ENCODE measurements around the gene ELOVL3. TPM values are rescaled to one million over a fixed set of nuclear protein-coding genes. Genes with fewer than 3 reads are reported as not detected.

ELOVL3 gene
- total and polyA plus RNA-seq, 12 donors: 0.35 to 26.3 (median 0.93) TPM; not detected in 2

- no peak for TF ChIP-seq POLR2A (IDR thresholded peaks at IDR 0.05)
- no peak for TF ChIP-seq CTCF (IDR thresholded peaks at IDR 0.05)
- no peaks in the 10 kb centered on the region for H3K27me3 ChIP-seq
- peaks cover 0 to 17% of the 10 kb centered on the region in 2 donors for H3K36me3 ChIP-seq (replicated peaks in 1 of 2)
- 97 to 100% (median 98%) methylated on average over 2 of the region's 2 CpGs for WGBS, 4 donors
- no peak overlapping the region for H3K4me3 ChIP-seq
- no peaks in the 10 kb centered on the region for H3K9me3 ChIP-seq (replicated peaks in 1 of 3)
- H3K27ac ChIP-seq: no peak overlapping the region
- intact Hi-C loops (cut with DNase I): no loop called here
- DNase-seq: no peak
- peaks cover 0 to 7% of the 10 kb centered on the region in 2 donors for H3K4me1 ChIP-seq (replicated peaks in 1 of 2)
Measured at GRCh38 chr10:102255404-102255803, 29.3 kb downstream of the ELOVL3 start.

DNA sequence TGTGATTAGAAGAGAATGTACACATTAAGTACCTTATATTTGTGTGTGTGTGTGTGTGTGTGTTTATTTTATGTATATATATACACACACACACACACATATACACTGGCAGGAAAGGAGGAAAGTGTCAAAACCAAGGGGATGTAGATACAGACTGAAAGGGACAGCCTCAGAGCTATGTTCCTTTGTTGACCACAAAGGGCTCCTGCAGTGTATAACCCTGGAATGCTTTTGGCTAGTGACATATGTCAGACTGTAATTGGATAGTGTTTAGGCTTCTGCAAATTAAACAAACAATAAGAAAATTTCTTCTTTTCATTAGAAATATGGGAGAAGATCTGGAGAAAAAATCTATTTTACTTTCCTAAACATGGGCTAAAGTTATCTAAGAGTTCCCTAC lies 35.1 kb downstream of the ELOVL3 start:
- Histone ChIP-seq H3K4me1 (replicated peaks in 1 of 2) (peaks cover 10 to 26% of the 10 kb centered on the region in 2 donors), H3K27me3 (no peaks in the 10 kb centered on the region), H3K27ac (no peak overlapping the region), H3K9me3 (replicated peaks in 1 of 3) (no peaks in the 10 kb centered on the region), H3K36me3 (replicated peaks in 1 of 2) (peaks cover 0 to 38% of the 10 kb centered on the region in 2 donors), H3K4me3 (no peak overlapping the region)
- no peak for DNase-seq
- TF ChIP-seq CTCF (IDR thresholded peaks at IDR 0.05): no peak
- TF ChIP-seq POLR2A (IDR thresholded peaks at IDR 0.05): no peak
- intact Hi-C loops (cut with DNase I): no loop called here

DNA sequence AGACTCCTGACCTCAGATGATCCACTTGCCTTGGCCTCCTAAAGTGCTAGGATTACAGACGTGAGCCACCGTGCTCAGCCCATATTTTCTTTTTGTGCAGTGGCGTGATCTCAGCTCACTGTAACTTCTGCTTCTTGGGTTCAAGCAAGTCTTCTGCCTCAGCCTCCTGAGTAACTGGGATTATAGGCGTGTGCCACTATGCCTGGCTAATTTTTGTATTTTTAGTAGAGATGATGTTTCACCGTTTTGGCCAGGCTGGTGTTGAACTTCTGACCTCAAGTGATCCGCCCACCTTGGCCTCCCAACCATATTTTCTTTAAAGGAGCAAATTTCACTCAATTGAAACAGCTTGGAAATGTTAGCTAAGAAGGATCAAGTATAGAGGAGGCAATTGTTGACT lies 35.7 kb downstream of the ELOVL3 start:
- DNase-seq: no peak
- no peak overlapping the region for H3K4me3 ChIP-seq
- WGBS, 4 donors: 73 to 80% (median 79%) methylated on average over 6 of the region's 6 CpGs
- peaks cover 0 to 38% of the 10 kb centered on the region in 2 donors for H3K36me3 ChIP-seq (replicated peaks in 1 of 2)
- H3K9me3 ChIP-seq (replicated peaks in 1 of 3): no peaks in the 10 kb centered on the region
- H3K27me3 ChIP-seq: no peaks in the 10 kb centered on the region
- intact Hi-C loops (cut with DNase I): no loop called here
- TF ChIP-seq POLR2A (IDR thresholded peaks at IDR 0.05) (no peak), CTCF (IDR thresholded peaks at IDR 0.05) (no peak)
- H3K4me1 ChIP-seq (replicated peaks in 1 of 2): peaks cover 10 to 26% of the 10 kb centered on the region in 2 donors
- H3K27ac ChIP-seq: no peak overlapping the region

DNA sequence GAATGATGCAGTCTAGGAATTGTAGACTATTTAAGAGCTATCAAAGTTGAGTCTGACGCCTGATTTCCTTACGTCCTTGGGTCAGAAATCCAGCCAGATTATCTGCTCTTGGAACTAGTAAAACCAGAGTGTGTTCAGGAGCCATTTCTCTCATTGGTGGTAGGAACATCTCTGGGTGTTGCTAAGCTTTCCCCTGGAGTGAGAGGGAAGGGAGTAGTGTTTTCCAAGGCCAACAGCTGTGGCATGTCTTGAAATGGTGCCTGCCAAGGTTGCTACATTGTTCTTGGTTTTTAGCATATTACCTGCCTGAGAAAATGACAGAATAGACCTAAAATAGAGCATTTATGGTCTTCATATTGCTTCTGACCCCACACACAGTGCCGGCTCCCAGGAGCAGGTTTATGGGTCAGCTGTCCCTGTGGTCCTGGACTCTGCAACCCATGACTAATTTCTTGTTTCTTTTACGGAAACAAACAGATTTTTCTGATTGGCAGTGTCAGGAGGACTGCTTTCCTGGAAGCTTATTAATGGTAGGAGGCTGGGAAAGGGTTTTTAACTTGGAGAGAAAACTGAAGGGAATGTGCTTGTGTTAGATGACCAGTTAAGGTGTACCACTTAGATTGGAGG lies 36.8 kb downstream of the ELOVL3 start:
- no peak for TF ChIP-seq POLR2A (IDR thresholded peaks at IDR 0.05)
- no peak for TF ChIP-seq CTCF (IDR thresholded peaks at IDR 0.05)
- peak in 3 of 7 donors; percentile 25 to 32 (median 25) for DNase-seq
- peaks cover 0 to 38% of the 10 kb centered on the region in 2 donors for H3K36me3 ChIP-seq (replicated peaks in 1 of 2)
- no peaks in the 10 kb centered on the region for H3K9me3 ChIP-seq (replicated peaks in 1 of 3)
- no peaks in the 10 kb centered on the region for H3K27me3 ChIP-seq
- peak overlapping the region in 2 of 5 donors; percentile 15 to 39 for H3K27ac ChIP-seq
- intact Hi-C loops (cut with DNase I): no loop called here
- 49 to 62% (median 53%) methylated on average over 3 to 4 of the region's 4 CpGs for WGBS, 4 donors
- peaks cover 17 to 35% of the 10 kb centered on the region in 2 donors for H3K4me1 ChIP-seq (replicated peaks in 1 of 2)
- no peak overlapping the region for H3K4me3 ChIP-seq

Data from adrenal gland (tissue), 12 donors.